Measurements from ENCODE around the gene KIF2A. TPM values are rescaled to one million over a fixed set of nuclear protein-coding genes. Genes with fewer than 3 reads are reported as not detected.
A peak's percentile ranks its signal among the peaks of the same experiment; 100 is the strongest.

Gene KIF2A
- total RNA-seq, 3 donors from 2014 or later: 103 to 125 (median 125) TPM

DNA sequence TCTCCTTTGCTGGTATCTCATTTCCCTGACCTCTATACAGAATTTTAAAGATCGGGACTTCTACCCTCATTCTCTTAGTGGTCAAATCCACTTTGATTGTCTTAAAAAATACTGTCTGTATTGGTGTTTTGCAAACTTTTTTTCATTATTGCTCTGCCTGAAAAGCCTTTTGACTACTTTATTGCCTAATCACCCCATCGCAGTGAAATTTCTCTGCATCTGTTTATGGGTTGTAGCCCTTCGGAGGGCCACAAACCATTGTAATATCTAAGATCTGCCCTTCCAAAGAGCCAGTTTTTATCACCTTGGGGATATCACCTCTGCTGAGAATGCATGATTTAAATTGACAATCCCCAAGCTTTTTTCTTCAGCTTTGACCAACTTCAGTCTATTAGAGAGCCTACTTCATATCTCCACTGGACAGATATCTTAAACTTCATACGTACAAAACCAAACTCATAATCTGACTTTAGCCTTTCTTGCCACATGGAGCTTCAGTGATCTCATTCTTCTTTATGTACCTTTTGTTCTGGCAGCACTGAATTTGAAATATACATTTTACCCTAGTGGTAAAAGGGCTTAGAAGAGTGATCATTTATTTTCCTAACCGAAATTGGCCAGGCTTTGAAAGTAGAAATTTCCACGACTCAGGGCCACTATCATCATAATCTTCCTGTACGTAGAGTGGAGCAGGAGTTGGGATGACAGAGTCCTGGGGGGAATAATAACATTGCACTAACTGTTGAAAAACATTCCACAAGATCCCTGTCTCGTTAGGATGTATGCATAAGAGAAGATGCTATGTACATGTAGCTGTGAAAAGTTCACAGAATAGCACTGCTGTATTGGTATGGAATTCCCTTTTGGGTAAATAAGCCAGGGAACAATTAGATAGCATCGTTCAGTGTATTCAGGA, 21.4 kb downstream of the KIF2A start:
- peaks cover 25% of the 10 kb centered on the region for H3K36me3 Mint-ChIP-seq (ENCODE audit: insufficient read depth)
- DNase-seq: no peak
- no peaks in the 10 kb centered on the region for H3K9me3 Mint-ChIP-seq
- H3K4me1 Mint-ChIP-seq (ENCODE audit: low read depth): peaks cover 76% of the 10 kb centered on the region
- H3K4me3 Mint-ChIP-seq: no peak overlapping the region
- ATAC-seq: peak in 1 of 2 donors; percentile 7
- H3K27me3 Mint-ChIP-seq (ENCODE audit: low read depth): no peaks in the 10 kb centered on the region

DNA sequence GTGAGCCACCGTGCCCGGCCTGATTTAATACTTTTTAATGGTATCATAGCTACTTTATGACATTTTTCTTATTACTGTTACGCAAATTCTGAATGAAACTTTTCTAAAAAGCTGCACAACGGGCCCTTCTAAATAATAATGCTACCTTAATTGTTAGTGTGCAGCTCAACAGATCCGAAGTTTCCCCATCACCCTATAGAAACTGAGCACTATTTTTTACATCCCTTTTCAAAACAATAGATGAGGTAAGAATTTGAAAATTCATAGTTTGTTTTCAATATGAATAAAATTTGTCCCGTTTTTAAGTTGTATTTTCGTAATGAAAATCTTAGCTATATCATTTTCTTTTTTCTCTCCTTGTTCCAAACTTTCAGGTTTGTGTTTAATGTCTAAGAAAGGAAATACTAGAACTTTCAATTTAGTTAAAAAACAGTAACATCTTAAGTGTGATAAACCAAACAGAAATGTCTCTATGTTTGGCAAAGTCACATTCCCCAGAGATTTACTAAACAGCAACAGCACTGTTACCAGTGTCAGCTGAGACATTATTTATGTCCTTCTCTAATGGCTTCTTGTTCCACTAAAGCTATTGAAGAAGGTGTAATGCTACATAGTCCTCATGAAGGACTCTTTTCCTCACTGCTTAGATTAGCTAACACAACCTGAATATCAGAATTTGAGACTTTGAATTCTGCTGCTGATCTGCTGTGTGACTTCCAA, 22.9 kb downstream of the KIF2A start:
- no peak for DNase-seq
- Mint-ChIP-seq H3K36me3 (ENCODE audit: insufficient read depth) (peaks cover 27% of the 10 kb centered on the region), H3K9me3 (no peaks in the 10 kb centered on the region), H3K27me3 (ENCODE audit: low read depth) (no peaks in the 10 kb centered on the region), H3K4me3 (no peak overlapping the region), H3K4me1 (ENCODE audit: low read depth) (peaks cover 84% of the 10 kb centered on the region)
- ATAC-seq: no peak

- ATAC-seq (no peak), DNase-seq (no peak)
- Mint-ChIP-seq H3K4me3 (no peak overlapping the region), H3K4me1 (ENCODE audit: low read depth) (peaks cover 83% of the 10 kb centered on the region), H3K27me3 (ENCODE audit: low read depth) (no peaks in the 10 kb centered on the region), H3K9me3 (no peaks in the 10 kb centered on the region), H3K36me3 (ENCODE audit: insufficient read depth) (peaks cover 28% of the 10 kb centered on the region)
Observed at GRCh38 chr5:62330302-62330701, 24.3 kb downstream of the KIF2A start.

GRCh38 chr5:62331921-62332320, 25.9 kb downstream of the KIF2A start:
- H3K27me3 Mint-ChIP-seq (ENCODE audit: low read depth): no peaks in the 10 kb centered on the region
- H3K4me1 Mint-ChIP-seq (ENCODE audit: low read depth): peaks cover 75% of the 10 kb centered on the region
- H3K36me3 Mint-ChIP-seq (ENCODE audit: insufficient read depth): peaks cover 24% of the 10 kb centered on the region
- no peak for ATAC-seq
- no peak overlapping the region for H3K4me3 Mint-ChIP-seq
- no peaks in the 10 kb centered on the region for H3K9me3 Mint-ChIP-seq
- no peak for DNase-seq

GRCh38 chr5:62333250-62333794, 27.3 kb downstream of the KIF2A start:
- Mint-ChIP-seq H3K4me3 (no peak overlapping the region), H3K36me3 (ENCODE audit: insufficient read depth) (peaks cover 20% of the 10 kb centered on the region), H3K4me1 (ENCODE audit: low read depth) (peaks cover 68% of the 10 kb centered on the region), H3K27me3 (ENCODE audit: low read depth) (no peaks in the 10 kb centered on the region), H3K9me3 (no peaks in the 10 kb centered on the region)
- no peak for ATAC-seq
- no peak for DNase-seq

- H3K9me3 Mint-ChIP-seq: no peaks in the 10 kb centered on the region
- ATAC-seq (peak in 1 of 2 donors; percentile 16), DNase-seq (no peak)
- peaks cover 18% of the 10 kb centered on the region for H3K36me3 Mint-ChIP-seq (ENCODE audit: insufficient read depth)
- no peaks in the 10 kb centered on the region for H3K27me3 Mint-ChIP-seq (ENCODE audit: low read depth)
- H3K4me1 Mint-ChIP-seq (ENCODE audit: low read depth): peaks cover 67% of the 10 kb centered on the region
- no peak overlapping the region for H3K4me3 Mint-ChIP-seq
Observed at GRCh38 chr5:62334082-62334481, 28.1 kb downstream of the KIF2A start.

DNA sequence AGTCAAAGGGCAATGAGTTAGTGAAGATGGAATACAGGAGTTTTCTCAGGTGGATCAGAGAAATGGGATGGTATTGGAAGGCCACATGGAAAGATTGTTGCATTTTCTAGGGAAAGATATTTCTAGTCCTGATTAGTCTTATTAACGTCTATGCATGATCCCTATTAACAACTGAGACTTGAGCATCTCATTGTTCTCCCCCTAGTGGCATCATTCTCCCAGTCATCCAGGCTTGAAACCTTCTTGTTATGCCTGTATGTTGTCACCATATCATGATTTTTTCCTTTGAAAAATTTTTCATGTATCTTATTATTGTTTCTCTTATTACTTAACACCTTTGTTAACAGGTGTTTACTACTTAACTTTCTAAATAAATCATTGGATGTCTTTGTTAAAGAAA, 34.4 kb downstream of the KIF2A start:
- Mint-ChIP-seq H3K27me3 (ENCODE audit: low read depth) (no peaks in the 10 kb centered on the region), H3K4me1 (ENCODE audit: low read depth) (peaks cover 61% of the 10 kb centered on the region), H3K9me3 (no peaks in the 10 kb centered on the region)

DNA sequence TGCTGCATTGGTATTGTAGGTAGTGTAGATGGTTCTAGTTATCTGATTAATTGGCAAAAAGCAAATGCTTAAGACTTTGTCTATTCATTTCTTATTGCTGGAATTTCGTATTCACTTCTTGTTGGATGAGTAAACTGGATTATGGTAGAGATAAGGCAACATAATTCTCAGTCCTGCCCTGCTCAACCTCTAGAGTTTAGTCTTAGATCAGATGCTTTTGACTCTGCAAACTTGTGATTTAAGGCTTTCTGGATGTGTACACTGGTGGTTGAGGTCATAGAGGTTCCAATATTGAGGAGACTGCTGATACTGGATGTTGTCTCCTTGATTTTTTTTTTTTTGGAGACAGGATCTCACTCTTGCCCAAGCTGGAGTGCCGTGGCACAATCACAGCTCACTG, 35.0 kb downstream of the KIF2A start:
- Mint-ChIP-seq H3K36me3 (ENCODE audit: insufficient read depth) (peaks cover 17% of the 10 kb centered on the region), H3K27me3 (ENCODE audit: low read depth) (no peaks in the 10 kb centered on the region), H3K4me3 (no peak overlapping the region), H3K4me1 (ENCODE audit: low read depth) (peaks cover 59% of the 10 kb centered on the region), H3K9me3 (no peaks in the 10 kb centered on the region)
- ATAC-seq (peak in 1 of 2 donors; percentile 60), DNase-seq (no peak)

More for the DNA sequence above, 34.4 kb downstream of the KIF2A start:
- DNase-seq (no peak), ATAC-seq (no peak)
- Mint-ChIP-seq H3K4me3 (no peak overlapping the region), H3K36me3 (ENCODE audit: insufficient read depth) (peaks cover 17% of the 10 kb centered on the region)

DNA sequence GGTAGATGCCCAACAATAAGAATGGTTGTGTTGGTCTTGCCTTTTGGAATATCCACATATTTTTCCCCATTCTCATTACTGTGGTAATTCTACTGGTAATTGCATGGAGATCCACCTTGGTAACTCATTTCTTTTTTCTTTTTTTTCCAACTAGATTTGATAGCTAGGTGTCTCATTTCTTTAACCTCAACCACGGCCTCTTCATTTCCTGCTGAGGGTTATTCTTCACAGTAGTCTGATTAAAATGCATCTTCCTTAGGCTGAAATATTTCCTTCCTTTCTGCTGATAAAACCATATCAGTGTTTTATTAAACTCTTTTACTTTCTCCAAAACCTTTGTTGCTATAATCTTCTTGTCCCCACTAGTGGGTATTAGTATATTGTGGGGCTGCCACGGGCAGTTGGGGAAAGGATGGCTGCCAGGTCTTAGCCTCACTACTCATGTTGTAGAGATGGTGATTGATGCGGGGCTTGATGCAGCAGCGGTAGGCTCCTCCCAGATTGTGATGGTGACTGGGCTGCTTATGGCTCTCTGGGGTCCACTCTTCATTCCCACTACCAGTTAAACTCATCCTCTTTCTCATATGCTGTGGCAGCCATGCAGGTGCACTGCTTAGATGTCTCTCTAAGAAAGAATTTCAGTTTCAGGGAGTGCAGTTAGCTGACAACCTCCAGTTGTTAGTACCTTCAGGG, 35.9 kb downstream of the KIF2A start:
- peak overlapping the region; percentile 49 for H3K4me3 Mint-ChIP-seq

DNA sequence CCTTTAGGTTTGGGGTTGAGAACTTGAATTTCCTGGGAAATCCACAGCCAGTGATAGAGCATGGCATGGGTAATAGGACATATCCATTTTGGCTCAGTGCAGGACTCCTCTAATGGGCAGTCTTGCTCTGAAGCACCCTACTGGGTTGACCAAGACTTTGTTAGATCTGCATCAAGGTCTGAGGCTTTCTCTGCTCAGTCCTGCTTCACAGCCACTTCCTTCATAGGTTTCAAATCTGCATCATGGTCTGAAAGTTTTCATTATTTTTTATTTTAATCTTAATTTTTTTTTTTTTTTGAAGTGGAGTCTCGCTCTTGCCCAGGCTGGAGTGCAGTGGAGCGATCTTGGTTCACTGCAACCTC, 36.5 kb downstream of the KIF2A start:
- Mint-ChIP-seq H3K4me1 (ENCODE audit: low read depth) (peaks cover 58% of the 10 kb centered on the region), H3K9me3 (no peaks in the 10 kb centered on the region), H3K27me3 (ENCODE audit: low read depth) (no peaks in the 10 kb centered on the region), H3K36me3 (ENCODE audit: insufficient read depth) (peaks cover 17% of the 10 kb centered on the region), H3K4me3 (no peak overlapping the region)
- no peak for ATAC-seq
- DNase-seq: no peak

More for the DNA sequence above, 35.9 kb downstream of the KIF2A start:
- ATAC-seq (peak; percentile 61 to 70), DNase-seq (no peak)
- Mint-ChIP-seq H3K27me3 (ENCODE audit: low read depth) (no peaks in the 10 kb centered on the region), H3K36me3 (ENCODE audit: insufficient read depth) (peaks cover 16% of the 10 kb centered on the region), H3K4me1 (ENCODE audit: low read depth) (peaks cover 56% of the 10 kb centered on the region), H3K9me3 (no peaks in the 10 kb centered on the region)

GRCh38 chr5:62343428-62343827, 37.4 kb downstream of the KIF2A start:
- Mint-ChIP-seq H3K36me3 (ENCODE audit: insufficient read depth) (peaks cover 15% of the 10 kb centered on the region), H3K27me3 (ENCODE audit: low read depth) (no peaks in the 10 kb centered on the region), H3K4me3 (no peak overlapping the region), H3K4me1 (ENCODE audit: low read depth) (peaks cover 54% of the 10 kb centered on the region), H3K9me3 (no peaks in the 10 kb centered on the region)
- DNase-seq (no peak), ATAC-seq (no peak)

DNA sequence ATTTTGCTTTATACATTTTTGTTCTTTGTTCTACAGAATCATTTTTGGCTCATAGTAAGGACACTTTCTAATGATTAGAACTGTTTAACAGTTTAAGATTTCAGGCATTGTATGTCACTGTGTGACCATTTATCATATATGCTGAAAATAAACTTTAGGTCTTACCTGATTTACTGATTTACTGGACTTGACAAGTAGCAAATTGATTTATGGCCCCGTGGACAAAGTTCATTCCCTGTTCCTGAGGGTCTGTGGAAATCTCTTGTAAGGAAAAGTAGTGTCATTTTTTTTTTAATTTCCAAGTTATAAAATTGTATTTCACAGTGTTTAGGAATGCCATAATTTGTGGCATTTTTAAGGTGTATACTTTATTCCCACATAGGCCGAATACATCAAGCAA, 40.7 kb downstream of the KIF2A start:
- Mint-ChIP-seq H3K4me1 (ENCODE audit: low read depth) (peaks cover 35% of the 10 kb centered on the region), H3K9me3 (no peaks in the 10 kb centered on the region), H3K4me3 (no peak overlapping the region), H3K36me3 (ENCODE audit: insufficient read depth) (peaks cover 23% of the 10 kb centered on the region), H3K27me3 (ENCODE audit: low read depth) (no peaks in the 10 kb centered on the region)
- DNase-seq: no peak
- ATAC-seq: no peak

- H3K4me3 Mint-ChIP-seq: no peak overlapping the region
- peaks cover 29% of the 10 kb centered on the region for H3K36me3 Mint-ChIP-seq (ENCODE audit: insufficient read depth)
- H3K9me3 Mint-ChIP-seq: no peaks in the 10 kb centered on the region
Observed at GRCh38 chr5:62347928-62348327, 41.9 kb downstream of the KIF2A start.

More at GRCh38 chr5:62347928-62348327, 41.9 kb downstream of the KIF2A start:
- peaks cover 26% of the 10 kb centered on the region for H3K4me1 Mint-ChIP-seq (ENCODE audit: low read depth)
- ATAC-seq: no peak
- DNase-seq: no peak
- H3K27me3 Mint-ChIP-seq (ENCODE audit: low read depth): no peaks in the 10 kb centered on the region

All from activated T-cell treated with anti-CD3 and anti-CD28 coated beads, Interleukin-2, amount 50 U/mL, for 4 hours (primary cell).